Hematopoietic multipotent progenitor cell (in vitro differentiated cells): ENCODE results near the gene CASKIN2. TPM values are rescaled to one million over a fixed set of nuclear protein-coding genes. Genes with fewer than 3 reads are reported as not detected.
A peak's percentile ranks its signal among the peaks of the same experiment; 100 is the strongest.

Experiments
- DNase-seq, 3 donors: peaks; one replicate each; pipeline ENCODE4 v3.0.0-alpha.2; 2011 to 2015; ENCODE audit warnings: low read depth in 2 of 3, low spot score in 2 of 3
- total RNA-seq: library from RNA; depleted of rRNA; stranded (reverse); fragments of >200 nt; gene quantifications from one replicate; pipeline ENCODE4 v1.2.3, GENCODE V29; 2012

The CASKIN2 gene
- total RNA-seq, 1 donor = 14.8 TPM

DNA sequence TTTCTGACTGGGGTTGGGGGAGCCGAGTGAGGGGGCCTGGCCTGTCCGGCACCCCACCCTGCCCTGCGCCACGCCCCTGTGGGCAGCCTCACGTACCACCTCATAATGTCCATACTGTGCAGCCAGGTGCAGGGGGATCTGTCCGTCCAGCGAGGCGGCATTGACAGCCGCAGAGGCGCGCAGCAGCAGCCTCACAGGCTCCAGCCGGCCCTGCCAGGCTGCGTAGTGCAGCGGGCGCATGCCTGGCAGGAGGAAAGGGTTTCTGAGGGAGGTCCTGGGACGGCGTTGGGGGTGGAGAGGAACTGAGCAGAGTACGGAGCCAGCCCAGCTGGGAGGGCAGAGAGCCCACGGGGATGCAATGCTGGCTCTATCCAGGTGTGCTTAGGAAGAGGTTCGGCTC lies 8.4 kb downstream of the CASKIN2 start:
- DNase-seq = no peak

DNA sequence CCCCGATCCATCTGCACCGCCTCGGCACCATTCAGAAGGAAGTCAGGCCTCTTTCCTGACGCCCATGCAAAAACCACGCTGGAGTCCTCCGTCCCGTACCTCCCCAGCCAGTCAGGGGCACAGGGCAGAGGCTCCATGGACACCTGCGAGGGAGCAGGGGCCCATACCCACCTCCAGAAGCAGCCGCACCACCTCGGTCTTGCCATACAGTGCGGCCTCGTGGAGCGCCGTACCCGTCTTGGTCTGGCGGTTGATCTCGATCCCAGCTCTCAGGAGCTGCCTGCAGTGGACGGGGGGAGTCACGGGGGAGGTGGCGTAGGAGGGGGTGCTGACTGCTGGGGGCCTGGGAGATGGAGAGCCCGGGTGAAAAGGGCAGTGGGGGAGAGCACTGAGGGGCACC lies 9.2 kb downstream of the CASKIN2 start:
- DNase-seq = no peak

DNA sequence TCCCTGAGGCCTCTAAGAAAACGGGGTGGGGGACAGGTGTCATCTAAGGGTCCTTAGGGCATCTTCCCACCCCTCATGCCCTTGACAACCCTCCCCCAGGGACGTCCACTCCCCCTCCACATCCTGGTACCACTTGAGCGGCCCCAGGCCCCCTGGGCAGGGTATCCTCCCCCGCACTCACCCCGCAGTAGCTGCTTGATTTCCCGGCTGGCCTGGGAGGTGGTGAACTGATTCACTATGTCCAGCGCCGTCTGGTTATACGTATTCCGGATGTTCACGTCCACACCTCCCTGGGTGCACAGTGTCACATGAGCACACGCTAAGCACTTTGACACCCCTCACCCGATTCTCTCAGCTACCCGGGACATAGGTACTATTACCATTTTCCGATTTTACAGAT lies 9.7 kb downstream of the CASKIN2 start:
- no peak for DNase-seq

DNA sequence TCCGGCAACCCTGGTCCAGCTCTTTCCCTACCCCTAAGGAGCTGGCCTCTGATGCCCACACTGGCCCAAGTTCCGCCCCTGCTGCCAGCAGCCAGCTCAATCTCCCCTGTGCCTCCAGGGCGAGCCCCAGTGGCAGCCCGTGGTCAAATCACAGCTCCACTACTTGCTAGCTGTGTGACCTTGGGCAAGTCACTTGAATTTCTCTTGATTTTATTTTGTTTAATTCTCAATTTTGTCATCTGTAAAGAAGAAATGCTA lies 10.3 kb downstream of the CASKIN2 start:
- DNase-seq = no peak

DNA sequence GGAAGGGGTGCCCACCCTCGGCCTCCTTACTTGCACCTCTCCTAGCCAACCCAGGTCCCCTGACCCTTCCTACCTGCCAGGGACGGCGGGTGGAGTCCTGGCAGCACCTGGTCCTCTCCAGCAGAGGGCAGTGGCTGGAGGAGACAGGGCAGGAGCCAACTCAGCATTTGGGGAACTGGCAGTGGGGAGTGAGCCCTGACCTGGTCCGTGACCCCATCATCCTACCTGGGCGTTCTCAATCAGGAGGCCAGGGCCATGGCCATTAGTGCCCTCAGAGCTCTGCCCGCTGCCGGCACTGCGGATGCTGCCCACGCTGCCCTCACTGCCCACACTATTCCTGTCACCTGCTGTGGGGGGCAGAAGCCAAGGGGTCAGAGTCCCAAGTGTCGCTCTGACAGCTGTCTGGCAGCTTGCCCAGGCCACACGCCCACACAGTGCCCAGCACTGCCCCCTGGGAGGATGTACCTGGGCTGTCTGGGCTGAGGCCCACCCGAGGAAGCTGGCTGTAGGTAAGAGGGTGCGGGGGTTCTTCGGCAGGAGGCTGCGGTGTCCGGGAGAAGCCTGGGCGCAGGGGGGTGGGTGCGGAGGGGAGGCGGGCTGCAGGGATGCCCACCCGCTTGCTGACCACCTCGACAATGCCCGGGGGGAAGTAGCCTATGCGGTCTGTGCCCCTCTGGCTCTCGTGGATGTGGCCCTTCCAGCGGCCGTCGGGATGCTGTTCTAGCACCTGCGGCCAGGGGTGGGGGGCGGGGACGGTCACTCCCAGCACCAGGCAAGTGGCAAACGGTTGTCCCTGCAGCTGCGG lies 10.8 kb downstream of the CASKIN2 start:
- DNase-seq = peak in 1 of 3 donors; percentile 53

DNA sequence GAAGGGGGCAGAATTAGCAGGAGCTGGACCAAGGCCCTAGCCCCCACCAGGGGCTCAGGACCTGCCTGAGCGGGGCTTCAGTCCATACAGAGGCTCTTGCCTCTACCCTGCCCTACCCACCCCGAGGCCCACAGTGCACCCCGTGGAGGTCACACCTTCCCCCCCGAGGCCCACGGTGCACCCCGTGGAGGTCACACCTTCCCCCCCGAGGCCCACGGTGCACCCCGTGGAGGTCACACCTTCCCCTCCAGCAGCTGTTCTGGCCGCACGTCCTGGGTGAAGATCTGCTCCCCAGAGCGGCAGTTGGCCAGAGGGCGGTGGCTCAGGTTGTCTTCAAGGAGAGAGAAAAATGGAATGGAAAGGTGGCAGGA lies 11.4 kb downstream of the CASKIN2 start:
- DNase-seq = no peak

DNA sequence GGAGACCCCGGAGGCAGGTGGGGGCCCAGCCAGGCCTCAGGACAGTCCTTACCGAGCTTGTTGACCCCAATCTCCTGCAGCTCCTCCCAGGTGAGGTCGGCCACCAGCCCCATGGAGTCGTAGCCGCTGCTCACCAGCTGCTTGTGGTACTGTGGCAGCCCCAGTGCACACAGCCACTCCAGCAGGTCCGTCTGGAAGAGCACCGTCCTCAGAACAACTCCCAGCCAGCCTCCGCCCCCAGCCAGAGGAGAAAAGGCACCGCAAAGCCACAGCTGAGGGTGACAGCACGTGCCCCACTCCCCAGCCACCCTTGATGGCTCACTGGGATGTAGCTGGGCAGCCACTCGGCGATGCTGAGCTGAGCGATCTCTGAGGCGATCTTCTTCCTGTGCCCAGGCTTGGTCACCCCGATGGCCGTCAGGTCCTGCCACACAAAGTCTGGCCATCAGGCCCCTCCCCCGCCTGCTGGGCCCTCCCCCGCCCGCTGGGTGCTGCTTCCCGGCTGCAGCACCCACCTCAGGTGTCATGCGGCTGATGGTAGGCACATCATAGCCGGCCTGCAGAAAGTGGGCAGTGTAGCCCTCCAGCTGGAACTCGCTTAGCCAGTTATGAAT lies 11.9 kb downstream of the CASKIN2 start:
- no peak for DNase-seq

DNA sequence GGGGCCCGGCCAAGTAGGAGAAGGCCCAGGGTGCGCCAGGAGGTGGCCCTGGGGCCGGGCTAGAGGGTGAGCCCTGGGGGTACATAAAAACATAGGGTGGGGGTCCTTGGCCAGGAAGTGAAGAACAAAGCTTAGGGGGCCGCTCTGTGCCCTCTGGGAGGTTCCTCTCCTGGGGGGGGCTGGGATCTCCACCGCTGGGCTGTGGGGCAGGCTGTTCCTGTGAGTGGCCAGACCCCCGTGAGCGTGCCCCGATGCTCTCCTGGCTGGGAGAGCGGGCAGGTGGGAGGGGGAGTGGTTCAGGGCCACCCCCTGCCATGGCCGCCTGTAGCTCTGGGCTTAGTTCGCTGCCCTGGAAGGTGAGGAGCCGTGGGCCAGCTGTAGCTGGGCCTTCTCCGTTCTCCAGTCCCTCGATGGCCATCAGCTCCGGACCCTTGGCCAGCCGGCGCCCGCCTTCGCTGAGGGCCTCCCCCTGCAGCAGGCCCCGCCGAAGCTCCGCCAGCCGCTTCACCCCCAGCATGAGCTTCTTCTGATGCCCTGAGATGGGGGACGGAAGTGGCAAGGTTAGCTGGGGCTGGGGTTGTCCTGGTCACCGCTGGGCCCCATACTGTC lies 12.5 kb downstream of the CASKIN2 start:
- no peak for DNase-seq

DNA sequence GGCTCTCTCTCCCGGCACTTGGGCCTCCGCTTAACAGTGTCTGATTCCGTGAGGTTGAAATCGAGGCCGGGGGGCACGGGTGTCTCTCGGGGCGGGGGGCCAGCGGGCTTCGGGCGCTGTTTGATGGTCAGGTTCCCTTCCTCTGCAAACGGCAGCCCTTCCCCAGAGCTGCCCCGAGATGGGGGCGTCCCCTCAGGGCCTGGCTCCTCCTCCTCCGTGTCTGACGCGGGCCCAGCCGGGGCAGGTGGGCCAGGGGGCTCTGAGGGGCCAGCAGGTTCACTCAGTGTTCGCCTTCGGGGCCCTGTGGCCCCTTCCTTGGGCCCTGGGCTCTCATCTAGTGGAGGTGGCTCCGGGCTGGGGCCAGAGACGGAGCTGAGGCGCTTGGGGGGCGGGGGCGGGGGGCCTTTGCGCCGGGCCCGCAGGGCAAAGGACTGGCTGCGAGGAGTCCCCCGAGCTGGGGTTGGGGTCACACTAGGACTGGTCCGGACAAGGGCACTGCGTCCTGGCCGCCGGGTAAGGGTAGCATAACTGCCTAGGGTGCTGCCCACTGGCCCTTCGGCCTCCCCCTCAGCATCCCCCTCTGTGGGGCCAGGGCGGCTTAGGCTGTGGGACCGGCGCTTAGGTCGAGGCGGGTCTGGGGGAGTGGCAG lies 13.1 kb downstream of the CASKIN2 start:
- no peak for DNase-seq

DNA sequence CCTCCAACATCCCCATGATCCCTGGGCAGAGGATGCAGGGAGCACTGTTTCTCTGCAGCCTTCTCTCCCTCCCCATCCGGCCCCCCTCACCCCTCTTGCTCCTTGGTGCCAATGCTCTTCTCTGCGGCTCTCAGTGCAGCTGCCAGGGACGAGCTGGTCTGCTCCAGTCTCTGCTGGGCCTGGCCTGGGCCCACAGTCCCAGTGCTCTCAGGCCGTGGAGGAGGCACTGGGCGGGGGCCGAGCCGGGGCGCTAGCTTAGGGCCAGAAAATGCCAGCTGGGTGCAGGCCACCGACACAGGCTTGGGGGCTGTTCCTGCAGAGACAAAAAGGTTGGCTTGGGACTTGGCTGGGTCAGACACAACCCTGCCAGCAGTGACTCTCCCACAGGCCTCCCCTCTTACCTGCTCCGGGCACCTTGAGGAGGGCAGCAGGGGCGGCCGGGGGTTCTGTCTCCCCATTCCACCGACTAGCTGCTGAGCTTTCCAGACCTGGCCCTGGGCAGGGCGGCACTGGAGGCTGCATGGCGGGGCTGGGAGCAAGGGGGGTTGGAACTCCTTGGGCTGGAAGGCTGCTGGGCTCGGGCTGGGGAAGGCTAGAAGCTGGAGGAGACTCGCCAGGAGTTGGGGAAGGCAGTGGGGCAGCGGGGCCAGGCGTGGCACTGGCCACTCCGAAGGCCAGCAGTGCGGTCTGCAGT lies 13.8 kb downstream of the CASKIN2 start:
- DNase-seq = no peak

DNA sequence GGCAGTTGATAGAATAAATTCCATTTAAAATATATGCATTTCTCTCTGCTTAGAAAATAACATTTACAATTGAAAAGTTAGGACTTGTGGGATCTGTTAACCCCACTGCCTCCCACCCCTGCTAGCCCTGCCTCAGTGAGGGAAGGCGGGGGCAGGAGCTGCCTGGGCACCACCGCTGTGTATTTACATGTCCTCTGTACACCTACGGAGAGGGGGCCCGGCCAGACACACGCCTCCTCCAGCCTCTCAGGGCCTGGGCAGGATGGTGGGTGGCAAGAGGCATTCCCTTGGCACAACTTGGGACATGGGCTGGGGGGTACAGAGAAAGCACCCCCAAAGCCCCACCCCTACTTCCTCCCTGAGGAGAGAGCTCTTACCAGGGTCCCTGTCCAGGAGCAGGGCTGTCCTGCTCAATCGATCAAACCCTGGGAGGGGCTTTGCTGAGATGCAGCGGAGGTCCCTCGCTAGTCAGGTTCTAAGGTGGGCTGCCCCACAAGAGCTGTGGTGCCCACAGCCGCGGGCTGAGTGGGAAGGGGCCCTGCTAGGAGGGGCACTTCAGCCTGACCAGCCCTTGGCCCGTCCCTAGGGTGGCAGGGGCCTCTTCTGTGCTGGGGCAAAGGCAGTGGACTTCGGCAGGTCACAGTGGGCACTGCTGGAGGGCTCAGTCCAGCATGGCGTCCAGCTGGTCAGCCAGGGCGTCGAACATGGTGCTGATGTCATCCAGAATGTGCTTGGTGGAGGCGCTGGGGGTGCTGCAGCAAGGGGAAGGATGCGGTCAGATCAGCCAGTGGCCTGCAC lies 14.7 kb downstream of the CASKIN2 start:
- no peak for DNase-seq

DNA sequence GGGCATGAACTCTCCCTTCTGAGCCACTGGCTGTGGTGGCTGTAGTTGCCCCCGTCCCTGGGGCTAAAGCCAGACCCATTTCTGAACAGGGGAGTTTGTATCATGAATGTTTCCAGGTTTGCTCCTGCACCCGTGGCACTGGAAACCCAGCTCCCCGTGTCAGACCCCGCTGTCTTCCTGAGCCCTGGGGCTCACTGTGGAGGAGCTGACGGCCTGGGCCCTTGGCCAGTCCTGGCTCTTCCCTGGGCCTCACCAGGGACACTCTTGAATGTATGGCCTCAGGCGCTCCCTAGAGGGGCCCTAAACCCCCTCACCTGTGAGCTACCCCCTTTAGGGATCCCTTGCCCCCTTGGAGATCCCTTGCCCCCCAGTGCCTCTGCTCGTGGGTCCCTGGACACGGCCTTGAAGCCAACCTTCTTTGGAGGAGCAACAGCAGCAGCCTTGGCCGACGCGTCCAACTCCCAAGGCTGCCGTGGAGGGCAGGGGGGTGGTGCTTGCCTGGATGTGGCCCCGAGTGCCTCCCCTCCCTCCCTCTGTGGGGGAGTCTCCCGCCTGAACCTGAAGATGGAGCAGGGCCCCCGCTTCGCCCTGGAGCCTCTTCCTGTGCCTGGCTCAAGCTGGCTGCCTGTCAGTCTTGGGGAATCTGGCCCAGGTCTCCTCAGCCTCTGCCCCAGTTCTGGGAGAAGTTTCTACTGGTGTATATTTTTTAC lies 15.9 kb downstream of the CASKIN2 start:
- DNase-seq = no peak

DNA sequence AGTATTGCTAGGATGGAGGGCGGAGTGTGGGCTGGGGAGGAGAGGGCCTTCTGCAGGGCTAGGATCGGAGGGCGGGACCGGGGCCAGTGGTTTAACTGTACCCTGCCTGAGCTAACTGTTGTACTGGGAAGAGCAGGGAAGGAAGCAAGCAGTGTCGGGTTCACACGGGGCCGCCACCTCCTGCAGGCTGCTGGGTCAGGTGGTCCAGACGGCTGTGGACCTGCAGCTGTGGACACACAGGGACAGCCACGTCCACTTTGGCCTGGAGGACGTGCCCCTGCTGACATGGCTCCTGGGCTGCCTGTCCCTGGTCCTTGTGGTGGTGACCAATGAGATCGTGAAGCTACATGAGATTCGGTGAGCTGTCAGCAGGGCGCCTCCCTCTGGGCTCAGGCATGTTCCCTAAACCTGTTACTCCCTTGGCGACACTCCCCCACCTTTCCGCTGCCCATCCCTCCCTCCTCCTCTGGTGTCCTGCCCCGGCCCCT lies 16.6 kb downstream of the CASKIN2 start:
- no peak for DNase-seq

DNA sequence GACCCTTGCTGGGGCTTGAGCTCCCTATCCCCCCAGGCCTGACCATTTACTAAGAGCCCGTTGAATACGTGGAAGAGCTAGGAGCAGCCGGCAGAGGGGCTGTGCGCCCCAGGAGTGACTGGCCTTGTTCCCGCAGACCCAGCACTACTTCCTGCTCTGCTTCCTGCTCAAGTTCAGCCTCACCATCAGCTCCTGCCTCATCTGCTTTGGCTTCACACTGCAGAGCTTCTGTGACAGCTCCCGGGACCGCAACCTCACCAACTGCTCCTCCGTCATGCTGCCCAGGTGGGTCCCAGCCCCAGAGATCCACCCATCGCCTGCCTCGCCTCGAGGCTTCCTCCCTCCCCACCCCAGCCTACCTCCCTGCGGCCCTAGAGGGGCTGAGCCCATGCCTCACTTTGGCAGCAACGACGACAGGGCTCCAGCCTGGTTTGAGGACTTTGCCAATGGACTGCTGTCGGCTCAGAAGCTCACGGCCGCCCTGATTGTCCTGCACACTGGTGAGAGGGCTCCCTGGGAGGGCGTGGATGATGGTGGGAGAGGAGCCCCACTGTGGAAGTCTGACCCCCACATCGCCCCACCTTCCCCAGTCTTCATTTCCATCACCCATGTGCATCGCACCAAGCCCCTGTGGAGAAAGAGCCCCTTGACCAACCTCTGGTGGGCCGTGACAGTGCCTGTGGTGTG lies 17.2 kb downstream of the CASKIN2 start:
- peak in 1 of 3 donors; percentile 46 for DNase-seq

DNA sequence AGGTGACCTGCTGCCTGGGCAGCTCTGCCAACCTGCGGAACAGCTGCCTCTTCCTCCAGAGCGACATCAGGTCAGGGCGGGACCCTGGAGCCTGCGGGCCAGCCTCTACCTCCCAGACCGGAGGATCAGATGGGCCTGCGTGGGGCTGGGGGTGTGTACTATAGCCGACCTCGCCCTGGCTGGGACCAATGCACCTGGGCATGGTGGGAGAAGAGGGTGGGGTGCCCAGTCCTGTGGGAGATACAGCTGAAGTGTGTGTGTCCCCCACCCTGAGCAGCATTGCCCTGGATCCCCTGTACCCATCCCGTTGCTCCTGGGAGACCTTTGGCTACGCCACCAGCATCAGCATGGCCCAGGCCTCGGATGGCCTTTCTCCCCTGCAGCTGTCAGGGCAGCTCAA lies 19.3 kb downstream of the CASKIN2 start:
- no peak for DNase-seq

DNA sequence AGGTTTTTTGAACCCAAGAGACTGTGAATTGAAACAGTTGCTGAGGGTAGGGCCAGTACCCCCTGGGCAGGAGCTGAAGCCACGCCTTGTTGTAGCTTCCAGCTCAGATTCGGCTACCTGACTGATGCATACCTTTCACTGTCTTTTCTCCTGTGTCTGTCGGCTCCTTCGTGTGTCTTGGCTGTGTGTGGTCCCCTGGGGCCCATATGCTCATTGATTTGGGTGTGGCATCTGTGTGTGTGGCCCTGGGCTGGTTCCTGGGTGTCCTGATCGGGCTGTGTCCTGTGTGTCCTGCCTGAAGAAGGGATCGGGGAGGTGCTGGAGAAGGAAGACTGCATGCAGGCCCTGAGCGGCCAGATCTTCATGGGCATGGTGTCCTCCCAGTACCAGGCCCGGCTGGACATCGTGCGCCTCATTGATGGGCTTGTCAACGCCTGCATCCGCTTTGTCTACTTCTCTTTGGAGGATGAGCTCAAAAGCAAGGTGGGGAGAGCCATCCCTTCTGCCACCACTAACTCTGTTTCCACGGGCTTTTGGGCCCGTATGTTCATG lies 20.9 kb downstream of the CASKIN2 start:
- no peak for DNase-seq

DNA sequence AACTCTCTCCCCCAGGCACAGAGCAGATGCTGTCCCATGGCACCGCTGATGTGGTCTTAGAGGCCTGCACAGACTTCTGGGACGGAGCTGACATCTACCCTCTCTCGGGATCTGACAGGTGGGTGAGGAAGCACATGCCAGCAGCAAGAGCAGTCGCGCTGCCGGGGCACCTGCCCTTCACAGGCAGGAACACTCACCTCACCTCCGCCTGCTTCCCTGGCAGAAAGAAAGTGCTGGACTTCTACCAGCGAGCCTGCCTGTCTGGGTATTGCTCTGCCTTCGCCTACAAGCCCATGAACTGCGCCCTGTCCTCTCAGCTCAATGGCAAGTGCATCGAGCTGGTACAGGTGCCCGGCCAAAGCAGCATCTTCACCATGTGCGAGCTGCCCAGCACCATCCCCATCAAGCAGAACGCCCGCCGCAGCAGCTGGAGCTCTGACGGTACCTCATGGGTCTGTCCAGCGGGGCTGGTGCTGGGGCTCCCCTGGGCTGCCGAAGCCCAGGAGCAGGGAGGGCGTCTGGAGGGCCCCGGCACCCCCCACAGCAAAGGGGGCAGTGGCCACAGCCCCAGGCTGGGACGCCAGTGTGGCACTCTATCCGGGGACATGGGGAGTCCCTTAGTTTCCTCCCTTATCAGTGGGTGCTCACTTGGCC lies 21.7 kb downstream of the CASKIN2 start:
- DNase-seq = no peak

DNA sequence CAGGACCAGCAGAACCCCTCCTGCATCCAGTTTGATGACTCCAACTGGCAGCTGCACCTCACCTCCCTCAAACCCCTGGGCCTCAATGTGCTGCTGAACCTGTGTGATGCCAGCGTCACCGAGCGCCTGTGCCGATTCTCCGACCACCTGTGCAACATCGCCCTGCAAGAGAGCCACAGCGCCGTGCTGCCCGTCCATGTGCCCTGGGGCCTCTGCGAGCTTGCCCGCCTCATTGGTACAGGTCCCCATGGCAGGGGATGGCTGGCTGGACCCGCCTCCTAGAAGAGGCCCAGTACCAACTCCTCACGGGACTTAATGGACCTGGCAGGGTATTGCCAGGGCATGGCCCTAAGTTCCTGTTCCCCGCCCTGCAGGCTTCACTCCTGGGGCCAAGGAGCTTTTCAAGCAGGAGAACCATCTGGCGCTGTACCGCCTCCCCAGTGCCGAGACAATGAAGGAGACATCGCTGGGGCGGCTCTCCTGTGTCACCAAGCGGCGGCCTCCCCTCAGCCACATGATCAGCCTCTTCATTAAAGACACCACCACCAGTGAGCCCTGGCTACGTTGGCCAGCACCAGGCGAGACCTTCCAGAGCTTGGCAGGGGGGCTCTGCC lies 22.7 kb downstream of the CASKIN2 start:
- no peak for DNase-seq
